AG08396 (cell line): ENCODE data around the gene CCT3.

Experiments used
- DNase-seq: peaks from one replicate; pipeline ENCODE4 v3.0.0; 2012; ENCODE audit warnings: low spot score, mixed read lengths

The CCT3 gene

GRCh38 chr1:156276966-156277381 lies 61.1 kb downstream of the CCT3 start:
- no peak for DNase-seq

GRCh38 chr1:156276532-156276931 lies 61.6 kb downstream of the CCT3 start:
- DNase-seq: no peak

- no peak for DNase-seq
Observed at GRCh38 chr1:156270314-156270713, 67.8 kb downstream of the CCT3 start.

- DNase-seq: no peak
Observed at GRCh38 chr1:156268336-156268735, 69.8 kb downstream of the CCT3 start.

- no peak for DNase-seq
Observed at GRCh38 chr1:156266051-156266450, 72.0 kb downstream of the CCT3 start.

- no peak for DNase-seq
Observed at GRCh38 chr1:156263288-156263655, 74.8 kb downstream of the CCT3 start.

- peak; percentile 81 for DNase-seq
Observed at GRCh38 chr1:156262461-156263287, 75.4 kb downstream of the CCT3 start.

- no peak for DNase-seq
Observed at GRCh38 chr1:156260896-156261295, 77.2 kb downstream of the CCT3 start.

GRCh38 chr1:156259805-156260204 lies 78.3 kb downstream of the CCT3 start:
- DNase-seq: no peak
